Kidney glomerular epithelial cell (primary cell): ENCODE measurements around the gene USP5.
A peak's percentile ranks its signal among the peaks of the same experiment; 100 is the strongest.
"Not testable (repeated sequence)": the region's sequence is repeated elsewhere in the genome, so short reads cannot be mapped to it uniquely, and the experiment has no call there.

ENCODE experiments used
- DNase-seq: peaks from one replicate; lab custom pipeline; 2025; lab: John Stamatoyannopoulos, UW

Gene USP5

DNA sequence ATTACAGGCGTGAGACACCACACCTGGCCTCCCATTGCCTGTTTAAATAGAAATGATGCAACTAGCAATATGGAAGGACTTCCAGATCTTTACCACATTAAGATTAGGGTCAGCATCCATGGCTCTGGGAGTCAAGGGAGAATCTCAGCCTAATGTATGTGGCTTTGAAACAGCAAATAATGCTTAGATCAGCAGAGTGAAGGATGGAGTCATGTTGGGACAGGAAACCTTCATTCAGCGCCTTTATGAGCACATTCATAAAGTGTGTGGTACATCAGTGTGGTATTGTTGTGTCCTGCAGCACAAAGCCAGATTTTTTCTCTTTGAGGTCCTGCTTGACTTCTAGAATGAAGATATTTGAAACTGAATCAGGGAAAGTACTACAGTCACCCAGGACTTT lies 36.4 kb downstream of the USP5 start:
- no peak for DNase-seq

DNA sequence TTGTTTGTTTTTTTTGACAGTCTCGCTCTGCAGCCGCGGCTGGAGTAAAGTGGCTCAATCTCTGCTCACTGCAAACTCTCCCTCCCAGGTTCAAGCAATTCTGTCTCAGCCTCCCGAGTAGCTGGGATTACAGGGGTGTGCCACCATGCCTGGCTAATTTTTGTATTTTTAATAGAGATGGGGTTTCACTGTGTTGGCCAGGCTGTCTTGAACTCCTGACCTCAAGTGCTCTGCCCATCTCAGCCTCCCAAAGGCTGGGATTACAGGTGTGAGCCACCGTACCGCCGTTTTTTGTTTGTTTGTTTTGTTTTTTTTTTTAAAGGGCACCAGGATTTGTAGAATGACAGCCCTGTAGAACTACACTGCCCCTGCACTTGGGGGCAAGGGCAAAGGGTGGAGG lies 36.8 kb downstream of the USP5 start:
- DNase-seq, result not testable (repeated sequence)

DNA sequence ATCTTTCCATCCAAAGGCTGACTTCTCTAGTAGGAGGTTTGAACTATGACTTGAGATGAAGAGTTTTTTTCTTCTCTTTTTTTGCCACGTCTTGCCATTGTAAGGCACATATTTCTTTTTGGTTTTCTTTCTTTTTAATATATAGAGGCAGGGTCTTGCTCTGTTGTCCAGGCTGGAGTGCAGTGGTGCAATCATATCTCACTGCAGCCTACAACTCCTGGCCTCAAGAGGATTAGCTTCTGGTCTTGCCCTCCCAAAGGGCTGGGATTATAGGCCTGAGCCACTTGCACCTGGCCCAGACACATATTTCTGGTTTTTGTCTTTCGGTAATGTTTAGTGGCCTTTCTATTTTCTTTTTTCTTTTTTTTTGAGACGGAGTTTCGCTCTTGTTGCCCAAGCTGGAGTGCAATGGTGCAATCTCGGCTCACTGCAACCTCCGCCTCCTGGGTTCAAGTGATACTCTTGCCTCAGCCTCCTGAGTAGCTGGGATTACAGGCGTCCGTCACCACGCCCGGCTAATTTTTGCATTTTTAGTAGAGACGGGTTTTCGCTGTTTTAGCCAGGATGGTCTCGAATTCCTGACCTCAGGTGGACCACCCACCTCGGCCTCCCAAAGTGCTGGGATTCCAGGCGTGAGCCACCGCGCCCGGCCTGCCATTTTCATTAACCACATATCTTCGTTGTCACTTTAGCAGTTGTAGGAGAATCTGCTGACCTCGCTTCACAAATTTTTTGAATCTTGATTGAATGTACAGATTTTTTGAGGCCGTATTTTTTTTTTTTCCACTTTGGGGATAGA lies 38.0 kb downstream of the USP5 start:
- DNase-seq, result not testable (repeated sequence)

DNA sequence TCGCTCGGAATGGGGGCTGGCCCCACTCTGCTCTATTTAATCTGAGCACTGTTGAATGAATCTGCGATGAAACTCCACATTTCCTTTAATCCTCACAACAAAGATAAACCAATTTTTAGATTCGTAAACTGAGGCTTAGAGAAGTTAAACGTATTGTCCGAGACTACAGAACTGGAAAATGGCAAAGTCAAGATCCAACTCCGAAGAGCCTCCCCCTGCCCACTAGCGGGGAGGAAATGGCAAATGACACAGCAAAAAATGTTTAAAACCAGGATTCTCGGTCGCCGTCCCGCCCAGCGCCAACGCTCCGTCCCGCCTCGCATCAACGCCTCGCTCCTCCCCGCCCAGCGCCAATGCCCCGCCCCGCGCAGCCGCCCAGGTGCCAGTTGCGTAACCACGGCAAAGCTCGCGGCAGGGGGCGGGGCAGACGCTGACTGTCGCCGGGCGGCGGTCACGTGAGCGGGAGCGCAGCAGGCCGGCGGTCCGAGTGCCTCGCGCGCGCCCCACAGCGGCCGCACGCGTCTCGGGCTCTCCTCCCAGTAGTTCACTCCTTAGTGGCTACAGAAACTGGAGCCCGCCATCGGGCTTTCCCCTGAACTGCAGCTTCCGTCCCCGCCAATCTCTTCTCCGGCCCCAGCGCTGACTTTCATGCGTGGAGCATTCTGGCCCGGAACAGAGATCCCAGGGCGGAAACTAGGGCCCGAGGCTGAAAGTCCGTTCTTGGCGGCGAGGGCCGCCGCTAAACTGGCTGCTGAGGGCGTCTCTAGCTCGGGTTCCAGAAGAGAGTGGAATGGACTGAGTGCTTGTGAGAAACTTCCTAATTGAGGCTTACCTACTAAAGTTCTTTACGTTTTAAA lies 39.1 kb downstream of the USP5 start:
- peak; percentile 93 for DNase-seq

DNA sequence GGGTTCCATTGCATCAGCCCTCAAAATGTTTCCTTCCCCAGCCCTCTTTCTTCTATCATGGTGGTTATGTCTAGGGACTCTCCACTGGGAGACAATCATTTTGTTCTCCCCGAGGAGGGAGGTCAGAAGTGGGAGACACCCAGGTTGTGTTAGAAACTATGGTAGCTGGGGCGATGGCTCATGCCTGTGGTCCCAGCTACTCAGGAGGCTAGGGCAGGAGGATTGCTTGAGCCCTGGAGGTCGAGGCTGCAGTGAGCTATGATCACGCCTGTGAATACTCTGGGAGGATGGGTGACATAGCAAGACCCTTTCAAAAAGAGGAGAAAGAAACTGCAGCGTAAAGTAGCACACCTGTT lies 39.7 kb downstream of the USP5 start:
- DNase-seq, result no peak

DNA sequence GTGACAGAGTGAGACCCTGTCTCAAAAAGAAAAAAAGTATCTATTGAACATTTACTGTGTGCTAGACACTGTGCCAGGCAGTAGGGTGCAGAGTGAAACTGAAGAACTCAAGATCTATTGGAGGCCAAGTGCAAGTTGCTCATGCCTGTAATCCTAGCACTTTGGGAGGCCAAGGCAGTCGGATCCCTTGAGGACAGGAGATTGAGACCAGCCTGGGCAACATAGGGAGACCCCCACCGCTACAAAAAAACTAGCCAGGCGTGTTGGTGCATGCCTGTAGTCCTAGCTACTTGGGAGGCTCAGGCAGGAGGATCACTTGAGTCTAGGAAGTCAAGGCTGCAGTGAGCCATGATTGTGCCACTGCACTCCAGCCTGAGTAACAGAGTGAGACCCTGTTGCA lies 40.7 kb downstream of the USP5 start:
- not testable (repeated sequence) for DNase-seq

DNA sequence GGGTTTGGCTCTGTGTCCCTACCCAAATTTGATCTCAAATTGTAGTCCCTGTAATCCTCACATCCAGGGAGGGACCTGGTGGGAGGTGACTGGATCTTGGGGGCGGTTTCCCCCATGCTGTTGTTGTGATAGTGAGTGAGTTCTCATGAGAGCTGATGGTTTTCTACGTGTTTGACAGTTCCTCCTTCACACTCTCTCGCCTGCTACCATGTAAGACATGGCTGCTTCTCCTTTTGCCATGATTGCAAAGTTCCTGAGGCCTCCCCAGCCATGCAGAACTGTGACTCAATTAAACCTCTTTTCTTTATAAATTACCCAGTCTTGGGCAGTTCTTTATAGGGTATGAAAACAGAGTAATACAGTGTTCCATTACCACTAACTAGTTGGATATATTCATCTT lies 42.4 kb downstream of the USP5 start:
- DNase-seq, result no peak

DNA sequence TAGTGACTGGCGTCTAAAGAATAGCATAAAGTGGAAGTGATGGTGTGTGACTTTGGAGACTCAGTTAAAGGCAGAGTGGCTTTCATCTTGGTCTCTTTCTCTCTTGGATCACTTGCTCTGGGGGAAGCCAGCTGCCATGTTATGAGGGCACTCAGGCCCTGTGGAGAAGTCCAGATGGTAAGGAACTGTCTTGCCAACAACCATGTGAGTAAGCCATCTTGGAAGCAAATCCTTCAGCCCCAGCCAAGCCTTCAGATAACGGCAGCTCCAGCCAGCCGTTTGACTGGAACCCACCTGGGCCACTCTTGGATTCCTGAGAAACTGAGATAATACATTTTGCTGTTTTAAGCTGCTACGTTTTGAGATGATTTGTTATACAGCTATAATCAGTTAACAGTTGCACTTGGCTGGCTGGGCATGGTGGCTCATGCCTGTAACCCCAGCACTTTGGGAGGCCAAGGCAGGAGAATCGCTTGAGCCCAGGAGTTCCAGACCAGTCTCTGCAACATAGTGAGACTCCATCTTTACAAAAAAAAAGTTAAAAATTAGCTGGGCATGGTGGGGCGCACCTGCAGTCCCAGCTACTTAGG lies 45.0 kb downstream of the USP5 start:
- no peak for DNase-seq

DNA sequence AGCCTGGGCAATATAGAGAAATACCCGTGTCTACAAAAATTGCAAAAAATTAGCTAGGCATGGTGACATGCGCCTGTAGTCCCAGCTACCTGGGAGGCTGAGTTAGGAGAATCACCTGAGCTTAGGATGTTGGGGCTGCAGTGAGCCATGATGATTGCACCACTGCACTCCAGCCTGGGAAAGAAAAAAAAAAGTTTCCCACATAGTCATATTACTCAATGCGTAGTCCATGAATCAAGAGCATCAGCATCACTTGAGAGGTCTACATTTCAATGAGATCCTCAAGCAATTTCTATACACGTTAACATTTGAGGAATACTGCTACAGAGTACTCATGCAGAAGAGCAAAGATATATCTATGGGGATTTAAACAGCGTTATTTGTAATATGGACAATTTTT lies 47.5 kb downstream of the USP5 start:
- no peak for DNase-seq

DNA sequence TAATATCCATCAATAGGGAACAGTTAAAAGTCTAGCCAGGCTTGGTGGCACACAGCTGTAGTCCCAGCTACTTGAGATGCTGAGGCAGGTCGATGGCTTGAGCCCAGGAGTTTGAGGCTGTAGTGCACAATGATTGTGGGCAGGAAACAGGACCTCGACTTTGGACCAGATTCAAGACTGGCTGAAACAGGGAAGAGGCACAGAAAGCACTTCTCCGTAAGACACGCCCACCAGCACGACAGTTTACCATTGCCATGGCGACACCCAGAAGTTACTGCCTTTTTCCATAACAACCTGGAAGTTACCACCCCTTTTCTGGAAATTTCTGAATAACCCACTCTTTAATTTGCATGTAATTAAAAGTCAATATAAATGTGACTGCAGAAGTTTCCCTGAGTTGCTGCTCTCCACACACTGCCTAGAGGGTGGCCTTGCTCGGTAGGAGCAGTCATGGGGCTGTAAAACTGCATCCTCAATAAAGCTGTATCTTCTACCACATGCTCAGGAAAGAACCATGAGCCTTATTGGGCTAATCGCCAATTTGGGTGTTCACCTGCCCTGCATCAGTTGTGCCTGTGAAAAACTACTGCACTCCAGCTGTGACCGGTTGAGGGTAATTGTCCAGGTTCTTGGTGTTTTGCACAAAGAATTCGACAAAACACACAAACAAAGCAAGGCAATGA lies 48.0 kb downstream of the USP5 start:
- no peak for DNase-seq

DNA sequence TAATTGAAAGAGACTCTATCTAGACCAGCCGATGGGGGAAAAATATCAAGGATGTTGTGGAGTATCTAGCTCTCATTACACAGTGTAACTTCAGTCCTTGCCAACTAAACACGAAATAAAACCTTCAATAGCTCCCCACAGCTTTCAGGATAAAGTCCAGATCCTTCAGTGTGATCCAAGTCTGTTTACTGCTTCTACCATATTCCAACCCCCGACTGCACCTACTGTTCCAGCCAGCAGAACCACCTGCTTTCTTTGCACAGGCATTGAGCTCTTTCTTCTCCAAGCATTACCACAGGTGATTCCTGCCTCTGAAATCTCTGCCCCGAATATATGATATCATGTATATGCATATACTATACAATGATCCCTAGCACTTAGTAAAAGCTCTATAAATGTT lies 50.5 kb downstream of the USP5 start:
- no peak for DNase-seq

DNA sequence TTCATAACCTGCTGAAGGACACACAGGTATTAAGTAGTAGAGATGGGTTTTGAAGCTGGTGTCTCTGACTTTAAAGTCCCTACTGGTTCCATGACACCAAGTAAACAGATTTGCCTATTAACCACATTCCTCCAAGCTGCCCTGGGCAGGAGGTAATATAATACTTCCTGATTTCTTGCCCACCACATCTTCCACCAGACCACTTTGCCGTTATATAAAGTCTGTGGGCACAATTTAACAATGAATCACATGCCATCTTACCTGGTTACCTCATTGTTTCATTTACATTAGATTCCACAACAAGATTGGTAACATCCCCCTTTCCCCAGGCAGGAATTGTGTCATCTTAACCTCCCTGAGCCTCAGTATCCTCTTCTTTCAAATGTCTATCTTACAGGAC lies 51.8 kb downstream of the USP5 start:
- DNase-seq, result no peak

DNA sequence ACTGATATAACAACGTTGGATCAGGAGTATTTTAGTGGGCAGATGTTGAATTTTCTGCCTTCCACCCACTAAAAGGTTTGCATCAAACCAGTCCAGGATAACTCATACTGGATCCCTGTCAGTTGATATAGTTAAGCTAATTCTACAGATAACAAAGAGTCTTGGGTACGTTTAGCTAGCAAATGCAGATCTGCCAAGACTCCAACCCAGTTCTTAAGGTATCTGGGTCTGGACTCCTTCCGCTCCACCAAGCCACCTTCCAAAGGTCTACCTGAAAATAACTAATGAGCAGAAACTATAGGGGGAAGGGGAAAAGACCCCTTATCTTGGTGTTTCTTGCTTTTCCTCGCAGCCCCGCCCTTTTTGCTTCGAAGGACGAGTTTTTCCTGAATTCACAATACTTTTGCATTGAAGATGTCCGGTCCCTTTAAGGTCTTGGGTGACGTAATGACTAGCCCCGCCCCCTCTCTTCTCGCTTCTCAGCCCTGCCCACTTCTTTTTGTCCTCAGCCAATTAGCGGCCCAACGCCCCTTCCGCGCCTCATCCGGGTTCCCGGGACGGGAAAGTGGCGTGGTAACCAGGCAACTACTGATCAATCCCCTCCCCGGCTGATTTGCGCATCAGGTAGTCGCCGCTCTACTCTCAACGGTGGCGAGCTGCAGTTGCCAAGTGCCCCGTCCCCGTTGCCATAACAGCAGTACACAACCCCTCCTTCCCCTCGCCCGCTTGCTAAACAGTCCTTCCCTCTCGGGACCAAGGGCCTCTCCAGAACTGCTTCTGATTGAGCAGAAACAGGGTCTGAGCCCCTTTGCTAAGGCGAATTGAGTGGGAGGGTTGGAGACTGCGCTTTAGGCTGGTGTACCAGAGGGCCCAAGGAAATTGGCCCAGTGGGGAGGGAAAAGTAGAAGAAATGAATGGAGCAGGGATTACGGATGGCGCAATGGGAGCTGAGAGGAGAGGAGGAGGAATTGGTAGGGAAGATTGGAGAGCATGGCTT lies 52.6 kb downstream of the USP5 start, which contains the start of gene LRRC23:
Gene LRRC23, plus strand, starts transcription at position 543 of the 997 bp plus-strand sequence. CDS start 812 bp downstream, outside the sequence.
- DNase-seq, result peak; percentile 96

DNA sequence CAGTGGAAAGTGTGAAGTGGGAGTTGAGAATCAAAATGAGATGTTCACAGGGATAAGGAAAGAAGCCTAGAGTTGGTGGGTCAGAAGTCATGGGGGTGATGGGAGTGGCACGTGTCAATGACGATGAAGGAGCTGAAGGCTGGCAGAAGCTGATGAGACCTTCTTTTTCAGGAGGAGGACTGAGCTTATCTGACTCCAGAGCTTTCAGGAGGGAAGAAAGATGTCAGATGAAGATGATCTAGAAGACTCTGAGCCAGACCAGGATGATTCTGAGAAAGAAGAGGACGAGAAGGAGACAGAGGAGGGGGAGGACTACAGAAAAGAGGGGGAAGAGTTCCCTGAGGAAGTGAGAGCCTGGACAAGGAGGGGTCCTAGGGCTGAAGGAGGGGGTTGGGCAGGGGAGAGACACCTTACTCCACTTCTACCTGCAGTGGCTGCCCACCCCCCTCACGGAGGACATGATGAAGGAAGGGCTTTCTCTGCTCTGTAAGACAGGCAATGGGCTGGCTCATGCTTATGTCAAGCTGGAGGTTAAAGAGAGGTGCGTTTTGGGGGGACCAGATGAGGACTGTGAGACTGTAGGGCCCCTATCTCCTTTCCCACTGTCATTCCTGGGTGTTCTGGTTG lies 53.6 kb downstream of the USP5 start:
- no peak for DNase-seq

DNA sequence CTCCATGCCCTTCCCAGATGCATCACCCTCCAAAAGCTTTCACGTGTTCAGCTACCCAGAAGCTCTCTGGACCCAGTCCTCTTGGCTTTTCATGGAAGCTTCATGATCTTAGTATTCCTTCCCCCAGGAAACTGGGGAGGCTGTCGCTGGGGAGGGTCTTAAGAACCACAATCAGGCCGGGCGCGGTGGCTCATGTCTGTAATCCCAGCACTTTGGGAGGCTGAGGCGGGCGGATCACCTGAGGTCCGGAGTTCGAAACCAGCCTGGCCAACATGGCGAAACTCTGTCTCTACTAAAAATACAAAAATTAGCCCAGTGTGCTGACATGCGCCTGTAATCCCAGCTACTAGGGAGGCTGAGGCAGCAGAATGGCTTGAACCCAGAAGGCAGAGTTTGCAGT lies 56.2 kb downstream of the USP5 start:
- not testable (repeated sequence) for DNase-seq

DNA sequence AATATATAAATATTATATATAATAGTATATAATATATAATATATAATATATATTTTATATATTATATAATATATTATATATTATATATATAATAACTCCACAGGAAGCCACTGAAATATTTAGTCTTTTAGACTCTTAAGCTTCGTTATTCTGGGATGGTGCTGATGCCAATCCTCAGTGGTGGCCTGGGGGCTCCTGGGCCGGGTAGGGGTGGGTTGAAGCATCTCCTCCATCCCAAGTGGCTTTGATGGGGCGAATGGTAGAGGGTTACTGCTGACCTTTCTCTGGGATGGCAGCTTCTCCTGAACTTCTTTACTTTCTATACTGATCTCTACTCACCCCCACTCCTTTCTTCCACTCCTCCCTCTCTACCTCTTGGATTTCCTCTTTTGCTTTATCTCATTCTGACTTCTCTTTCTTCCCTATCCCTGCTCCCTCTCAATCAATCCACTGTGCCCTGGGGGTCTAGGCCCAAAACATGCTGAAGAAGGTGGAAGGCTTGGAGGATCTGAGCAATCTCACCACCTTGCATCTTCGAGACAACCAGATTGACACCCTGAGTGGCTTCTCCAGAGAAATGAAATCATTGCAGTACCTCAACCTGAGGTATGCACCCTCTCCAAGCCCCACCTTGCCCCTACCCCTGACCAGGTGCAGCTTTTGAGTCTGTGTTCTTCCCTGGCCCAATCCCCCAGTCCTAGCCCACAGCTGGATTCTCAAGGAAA lies 57.6 kb downstream of the USP5 start:
- DNase-seq, result no peak

DNA sequence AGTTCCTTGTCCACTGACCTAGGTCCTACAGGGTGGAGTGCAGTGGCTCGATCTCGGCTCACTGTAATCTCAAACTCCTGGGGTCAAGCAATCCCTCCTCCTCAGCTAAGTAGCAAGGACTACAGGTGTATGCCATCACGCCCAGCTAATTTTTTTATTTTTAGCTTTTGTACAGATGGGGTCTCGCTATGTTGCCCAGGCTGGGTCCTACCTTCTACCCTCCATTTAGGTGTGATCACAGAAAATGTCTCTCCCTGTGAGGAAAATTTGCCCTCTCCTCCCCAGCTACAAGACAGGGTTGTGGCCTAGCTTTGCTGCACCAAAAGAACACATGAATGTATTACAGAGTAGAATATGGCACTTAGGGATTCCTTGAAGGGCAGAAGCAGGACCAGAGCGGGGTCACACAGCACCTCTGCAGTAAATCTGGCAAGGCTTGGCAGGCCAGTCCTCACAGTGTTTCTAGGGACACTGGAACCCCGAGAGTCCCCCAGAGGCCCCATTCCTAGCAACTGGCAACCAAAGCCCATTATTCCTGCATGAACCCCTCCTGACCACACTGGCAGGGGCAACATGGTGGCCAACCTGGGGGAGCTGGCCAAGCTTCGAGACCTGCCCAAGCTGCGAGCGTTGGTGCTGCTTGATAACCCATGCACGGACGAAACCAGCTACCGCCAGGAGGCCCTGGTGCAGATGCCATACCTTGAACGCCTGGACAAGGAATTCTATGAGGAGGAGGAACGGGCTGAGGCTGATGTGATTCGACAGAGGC lies 60.4 kb downstream of the USP5 start:
- no peak for DNase-seq

DNA sequence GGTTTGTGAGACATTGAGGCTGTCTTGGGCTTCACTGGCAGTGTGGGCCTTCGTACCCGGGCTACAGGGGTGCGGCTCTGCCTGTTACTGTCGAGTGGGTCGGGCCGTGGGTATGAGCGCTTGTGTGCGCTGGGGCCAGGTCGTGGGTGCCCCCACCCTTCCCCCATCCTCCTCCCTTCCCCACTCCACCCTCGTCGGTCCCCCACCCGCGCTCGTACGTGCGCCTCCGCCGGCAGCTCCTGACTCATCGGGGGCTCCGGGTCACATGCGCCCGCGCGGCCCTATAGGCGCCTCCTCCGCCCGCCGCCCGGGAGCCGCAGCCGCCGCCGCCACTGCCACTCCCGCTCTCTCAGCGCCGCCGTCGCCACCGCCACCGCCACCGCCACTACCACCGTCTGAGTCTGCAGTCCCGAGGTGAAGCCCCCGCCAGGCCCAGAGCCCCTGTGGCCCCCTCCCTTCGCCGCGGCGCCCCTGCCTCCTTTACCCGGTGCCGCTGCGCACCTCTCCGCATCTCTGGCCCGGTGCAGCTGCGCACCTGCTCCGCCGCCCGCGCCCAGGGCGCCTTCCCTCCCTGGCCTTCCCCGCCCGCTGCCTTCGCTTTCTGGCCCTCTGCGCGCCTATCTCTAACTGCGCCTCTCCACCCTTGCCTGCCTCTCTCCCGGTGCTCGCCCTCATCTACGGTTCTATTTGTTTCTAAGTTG lies 62.4 kb downstream of the USP5 start, which contains the start of gene ENO2:
Gene ENO2, plus strand, starts transcription at position 335 of the 701 bp plus-strand sequence. CDS start 1,253 bp downstream, outside the sequence.
- peak; percentile 65 for DNase-seq
